Ovary (tissue), 10 donors: Measurements from ENCODE around the gene CHCT1. TPM values are rescaled to one million over a fixed set of nuclear protein-coding genes. Genes with fewer than 3 reads are reported as not detected.
A peak's percentile ranks its signal among the peaks of the same experiment; 100 is the strongest.
"Not testable (repeated sequence)": the region's sequence is repeated elsewhere in the genome, so short reads cannot be mapped to it uniquely, and the experiment has no call there.

Experiments
- DNase-seq, 5 donors: peaks; one replicate each; pipeline ENCODE4 v3.0.0-alpha.2; 2019 to 2020
- H3K27ac ChIP-seq, 2 donors: fragments of 200-600 bp; one replicate each; pipeline versions ENCODE4 v1.5.1 to v1.8.0; 2019 to 2022
- H3K27me3 ChIP-seq: fragments of 200-600 bp; one replicate; pipeline ENCODE4 v1.8.0; 2022
- H3K36me3 ChIP-seq: fragments of 200-600 bp; sonication (generic); one replicate; pipeline ENCODE4 v1.5.1; 2019
- H3K4me1 ChIP-seq: one replicate; pipeline ENCODE4 v1.8.1; 2013; ENCODE audit warnings: mild to moderate bottlenecking, moderate library complexity; ENCODE audit not compliant: insufficient read depth
- H3K4me3 ChIP-seq: fragments of 200-600 bp; sonication (generic); one replicate; pipeline ENCODE4 v1.5.1; 2017
- H3K9me3 ChIP-seq, 2 donors: fragments of 200-600 bp in 1 of 2; sonication (generic) in 1 of 2; one replicate each; pipeline versions ENCODE4 v1.5.1 to v1.8.1; 2013 to 2019; ENCODE audit warnings: mild to moderate bottlenecking in 1 of 2, moderate library complexity in 1 of 2
- CTCF ChIP-seq, 3 donors: fragments of 450-650 bp in 2 of 3; fragments of 200-600 bp in 1 of 3; IDR thresholded peaks; one replicate each; pipeline versions ENCODE4 v1.5.1 to v1.8.0; 2016 to 2022; ENCODE audit warnings: antibody characterized with exemption in 3 of 3, mild to moderate bottlenecking in 1 of 3
- EP300 ChIP-seq: sonication (generic); formaldehyde crosslinking; IDR thresholded peaks from one replicate; pipeline ENCODE4 v1.6.1; 2017; ENCODE audit warnings: antibody characterized with exemption
- POLR2A ChIP-seq: fragments of 450-650 bp; IDR thresholded peaks from one replicate; pipeline ENCODE4 v1.6.1; 2017; ENCODE audit warnings: antibody characterized with exemption, mild to moderate bottlenecking, moderate library complexity
- WGBS, 3 donors: extraction: QIAGEN DNeasy Blood & Tissue Kit in 1 of 3; methylation state at CpG; one replicate each; pipeline versions ENCODE4 v1.1.5 to v1.1.7; 2013 to 2017; 5-methylcytosine and 5-hydroxymethylcytosine counted together
- intact Hi-C, 4 donors: fragments of 100-400 bp; cut with DNase I; formaldehyde crosslinking; loops; one replicate each; pipeline versions ENCODE4 v1.11.0 to v1.15.1; 2022 to 2023
- long read RNA-seq, 3 donors: library from polyadenylated mRNA in 2 of 3; unstranded in 2 of 3; transcript quantifications; one replicate each; pipeline ENCODE4 v2.0.0 and lab custom pipeline, GENCODE V29; 2021 to 2026
- polyA plus RNA-seq, 2 donors: library from polyadenylated mRNA; stranded (reverse); fragments of 200-250 nt in 1 of 2; fragments of 350-450 nt in 1 of 2; fragmentation: Illumina TruSeq in 1 of 2; extraction: RNeasy Lipid Tissue Mini Kit (QIAGEN cat#74804) in 1 of 2; gene quantifications; one replicate each; pipeline ENCODE4 v1.2.3, GENCODE V29; 2013 to 2014
- total RNA-seq, 7 donors: library from RNA; depleted of rRNA in 2 of 7; stranded (reverse); fragments of >200 nt in 2 of 7; fragmentation: NEBNext Ultra II Directional in 3 of 7; extraction: Animal tissue kit (Norgen Biotek cat#: 25700) in 3 of 7; gene quantifications; one replicate each; pipeline versions ENCODE4 v1.1.0 to v1.2.4, GENCODE V29; 2016 to 2023
- donor health status: DM: no; HTN: no; CAD: no; lungs with moderate emphysema.
- donor health status: DM: no; HTN: no; CAD: no.
- donor health status: Bipolar disorder and iron deficiency.
- donor health status: DM: yes; HTN: yes; CAD: no.
- donor health status: DM: no; HTN: no; CAD: no.
- donor health status: DM: yes; HTN: yes; CAD: no.

CHCT1 gene
- total RNA-seq (not detected), polyA plus RNA-seq (under 1 TPM in 1 of 2 donors, not detected in 1; 0.08 TPM)
- long read RNA-seq, donor 1 = 0 reads
- long read RNA-seq, donor 2 = 0 reads
- long read RNA-seq, donor 3 = 0 reads

- Histone ChIP-seq H3K4me1 (no peaks in the 10 kb centered on the region), H3K9me3 (no peaks in the 10 kb centered on the region), H3K27me3 (no peaks in the 10 kb centered on the region), H3K36me3 (no peaks in the 10 kb centered on the region), H3K27ac (peak within 1 kb of the TSS in 1 of 2 donors; percentile 17), H3K4me3 (peak within 1 kb of the TSS; percentile 37)
- intact Hi-C loops = loop anchor here in 1 of 4 donors (5.0 kb wide), 1 partner anchor 215 kb away; no protein-coding TSS in a partner anchor
- 58 to 68% (median 68%) methylated on average over 18 of the region's 18 CpGs for WGBS, 3 donors
- no peak for TF ChIP-seq EP300
- no peak for TF ChIP-seq POLR2A
- TF ChIP-seq CTCF (IDR thresholded peaks at IDR 0.05) = no peak
- peak in 1 of 5 donors; percentile 17 for DNase-seq
Observed at GRCh38 chr17:60422162-60422665, at the start of gene CHCT1. Gene CHCT1 (plus strand): TSS chr17:60422489. CDS start chr17:60422593, 104 bp downstream.

GRCh38 chr17:60372790-60373483, 49.4 kb upstream of the CHCT1 start:
- Histone ChIP-seq H3K9me3 (no peaks in the 10 kb centered on the region), H3K4me3 (no peak overlapping the region), H3K36me3 (no peaks in the 10 kb centered on the region), H3K4me1 (no peaks in the 10 kb centered on the region), H3K27ac (no peak overlapping the region), H3K27me3 (no peaks in the 10 kb centered on the region)
- no peak for DNase-seq
- 90 to 94% (median 93%) methylated on average over 6 of the region's 6 CpGs for WGBS, 3 donors
- TF ChIP-seq POLR2A (no peak), EP300 (no peak), CTCF (IDR thresholded peaks at IDR 0.05) (no peak)
- intact Hi-C loops = no loop called here

- H3K27me3 ChIP-seq, H3K4me3 ChIP-seq, DNase-seq, H3K27ac ChIP-seq, H3K9me3 ChIP-seq, H3K36me3 ChIP-seq, H3K4me1 ChIP-seq, intact Hi-C loops: not testable (repeated sequence)
- WGBS, 3 donors = 89 to 94% (median 92%) methylated on average over 1 of the region's 1 CpG
Observed at GRCh38 chr17:60378187-60378586, 44.1 kb upstream of the CHCT1 start.

GRCh38 chr17:60379461-60379860, 42.8 kb upstream of the CHCT1 start:
- H3K9me3 ChIP-seq, DNase-seq, H3K4me3 ChIP-seq, H3K4me1 ChIP-seq, intact Hi-C loops, H3K27me3 ChIP-seq, H3K27ac ChIP-seq, H3K36me3 ChIP-seq: not testable (repeated sequence)
- 55 to 73% (median 62%) methylated on average over 2 to 3 of the region's 3 CpGs for WGBS, 3 donors

- H3K36me3 ChIP-seq = no peaks in the 10 kb centered on the region
- 84% methylated on average over 4 of the region's 4 CpGs for WGBS, 3 donors
- H3K27me3 ChIP-seq = no peaks in the 10 kb centered on the region
- no peak overlapping the region for H3K27ac ChIP-seq
- intact Hi-C loops = loop anchor here in 1 of 4 donors (10.0 kb wide), 1 partner anchor 57 kb away; no protein-coding TSS in a partner anchor
- no peak for DNase-seq
- no peaks in the 10 kb centered on the region for H3K9me3 ChIP-seq
- H3K4me1 ChIP-seq = peaks cover 3% of the 10 kb centered on the region
- no peak for TF ChIP-seq CTCF (IDR thresholded peaks at IDR 0.05)
- H3K4me3 ChIP-seq = no peak overlapping the region
Observed at GRCh38 chr17:60381958-60382357, 40.3 kb upstream of the CHCT1 start.
